Stimulated activated CD8-positive, alpha-beta memory T cell treated with anti-CD3 and anti-CD28 coated beads, Interleukin-15, amount 100 ng/mL, for 4 hours (primary cell): ENCODE results near the gene CUTA.
A peak's percentile ranks its signal among the peaks of the same experiment; 100 is the strongest.

Experiments
- DNase-seq, 2 donors: peaks; one replicate each; pipeline ENCODE4 v3.0.0-alpha.2; 2020; ENCODE audit warnings: low read depth in 2 of 2

The CUTA gene

DNA sequence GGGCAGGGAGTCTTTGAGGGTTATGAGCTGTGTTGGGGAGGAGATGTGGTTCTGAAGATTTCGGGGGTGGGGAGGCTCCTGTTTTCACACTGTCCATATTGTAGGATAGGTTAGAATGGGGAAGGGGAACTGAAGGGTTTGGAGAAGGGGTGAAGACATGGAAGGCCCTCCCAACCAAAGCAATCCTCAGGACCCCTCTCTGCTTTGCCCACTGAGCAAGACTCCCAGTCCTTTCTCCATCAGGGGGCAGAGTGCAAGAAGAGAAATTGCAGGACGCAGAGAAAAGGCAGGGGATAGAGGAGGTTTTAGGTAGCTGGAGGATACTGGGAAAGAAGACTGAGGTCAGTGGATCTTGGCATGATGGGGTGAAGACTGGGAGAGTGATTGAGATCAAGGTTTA is 5.9 kb upstream of the CUTA start:
- no peak for DNase-seq

- no peak for DNase-seq
Measured at GRCh38 chr6:33421344-33421643, 3.4 kb upstream of the CUTA start.

DNA sequence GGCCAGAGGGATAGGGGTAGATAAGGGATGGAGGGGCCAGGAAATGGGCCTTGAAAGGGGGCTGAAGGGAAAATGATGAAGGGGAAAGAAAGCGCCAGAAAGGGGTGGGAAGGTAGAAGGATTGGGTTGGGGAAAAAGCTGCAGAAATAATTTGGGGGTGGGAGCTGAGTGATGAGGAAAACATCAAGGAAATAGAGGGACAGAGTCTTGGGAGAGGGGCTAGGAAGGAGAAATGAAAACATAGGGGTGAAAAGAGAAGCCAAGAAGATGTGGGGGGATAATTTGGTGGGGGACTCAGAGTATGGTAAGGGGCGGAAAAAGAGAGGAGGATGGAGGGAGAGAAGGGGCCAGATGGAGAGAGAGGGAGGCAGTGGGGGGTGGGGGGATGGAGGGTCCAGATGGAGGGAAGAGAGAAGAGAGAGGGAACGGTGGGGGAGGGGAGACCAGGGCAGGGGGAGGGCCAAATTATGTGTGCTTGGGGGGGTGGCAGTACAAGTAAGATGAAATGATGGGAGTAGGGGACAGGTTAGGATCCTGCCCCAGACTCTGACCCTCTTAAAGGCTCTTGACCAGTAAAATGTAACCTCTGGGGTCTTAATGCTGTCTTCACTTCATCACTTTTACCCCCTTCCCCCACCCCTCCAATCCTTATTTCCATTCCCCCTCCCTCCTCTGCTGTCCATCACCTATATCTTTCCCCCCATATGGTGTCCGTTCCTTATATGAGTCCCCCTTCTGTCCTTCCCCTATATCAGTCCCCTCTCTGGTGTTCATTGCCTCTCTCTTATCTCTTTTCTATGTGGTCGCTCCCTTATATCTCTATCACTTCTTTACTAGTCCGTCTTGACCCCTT is 2.8 kb upstream of the CUTA start:
- DNase-seq, result no peak

GRCh38 chr6:33419580-33420490 is 1.9 kb upstream of the CUTA start, which contains the start of gene SYNGAP1:
TSS of gene SYNGAP1 (plus strand) at chr6:33420065. CDS start at chr6:33420265, 200 bp downstream.
- DNase-seq, result no peak

DNA sequence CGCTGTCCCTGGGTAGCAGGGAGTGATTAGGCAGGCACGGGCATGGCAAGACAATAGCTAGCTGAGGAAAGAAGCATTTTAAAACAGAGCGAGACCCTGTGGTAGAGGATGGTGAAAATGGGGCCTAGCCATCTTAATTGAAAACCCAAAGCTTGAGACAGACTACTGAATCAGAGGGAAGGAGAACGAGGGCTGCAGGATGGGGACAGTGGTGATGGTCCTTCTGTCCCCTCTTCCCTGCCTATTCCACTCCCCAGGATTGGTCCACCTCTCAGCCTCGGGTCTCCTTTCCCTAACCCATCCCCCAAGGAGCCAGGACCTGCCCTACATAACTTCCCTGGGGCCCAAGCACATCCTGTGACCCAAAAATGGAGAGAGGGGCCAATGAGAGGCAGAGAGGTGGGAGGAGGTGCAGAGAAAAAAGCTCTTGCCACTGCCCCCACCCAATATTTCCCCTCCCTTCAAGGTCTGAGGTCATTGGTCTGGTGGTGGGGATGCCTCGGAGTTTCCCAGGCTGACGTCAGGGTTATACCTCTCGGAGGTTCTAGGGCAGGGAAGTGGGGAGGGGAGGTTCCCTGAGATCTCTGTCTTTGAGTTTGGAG is 884 bp upstream of the CUTA start:
- no peak for DNase-seq

DNA sequence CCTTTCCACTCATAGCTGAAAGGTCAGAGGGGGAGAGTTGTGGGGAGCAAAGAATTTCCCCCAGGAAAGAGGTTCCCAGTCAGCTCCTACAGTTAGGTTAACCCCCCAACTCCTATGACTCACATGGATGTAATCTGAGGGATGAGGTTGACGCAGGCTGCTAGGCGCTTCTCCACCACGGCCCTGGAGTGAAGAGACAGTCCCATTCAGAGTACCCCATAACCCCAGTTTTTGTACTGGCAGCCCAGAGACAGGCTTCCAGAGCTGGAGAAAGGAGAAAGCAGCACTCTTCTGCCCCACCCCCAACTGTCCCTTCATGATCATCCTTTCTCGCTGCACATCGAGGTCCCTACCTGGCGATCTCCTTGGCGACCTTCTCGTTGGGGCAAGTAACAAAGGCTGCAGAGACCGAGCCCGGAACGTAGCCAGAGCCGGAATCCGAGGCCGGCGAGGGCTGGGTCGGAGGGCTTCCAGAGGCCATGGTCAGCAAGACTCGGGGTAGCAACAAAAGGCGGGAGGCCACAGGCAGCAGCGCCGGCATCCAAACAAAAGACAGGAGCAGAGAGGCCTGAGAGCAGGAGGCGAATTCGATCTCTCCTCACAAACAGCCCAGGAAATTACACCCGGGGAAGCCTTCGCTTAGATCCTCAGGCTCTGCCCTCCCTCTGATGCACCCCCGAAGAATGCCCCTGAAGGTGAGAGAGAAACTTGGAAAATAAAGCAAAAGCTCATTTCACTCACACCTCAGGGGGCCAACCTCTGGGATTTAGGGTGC is 592 bp downstream of the CUTA start:
- no peak for DNase-seq

DNA sequence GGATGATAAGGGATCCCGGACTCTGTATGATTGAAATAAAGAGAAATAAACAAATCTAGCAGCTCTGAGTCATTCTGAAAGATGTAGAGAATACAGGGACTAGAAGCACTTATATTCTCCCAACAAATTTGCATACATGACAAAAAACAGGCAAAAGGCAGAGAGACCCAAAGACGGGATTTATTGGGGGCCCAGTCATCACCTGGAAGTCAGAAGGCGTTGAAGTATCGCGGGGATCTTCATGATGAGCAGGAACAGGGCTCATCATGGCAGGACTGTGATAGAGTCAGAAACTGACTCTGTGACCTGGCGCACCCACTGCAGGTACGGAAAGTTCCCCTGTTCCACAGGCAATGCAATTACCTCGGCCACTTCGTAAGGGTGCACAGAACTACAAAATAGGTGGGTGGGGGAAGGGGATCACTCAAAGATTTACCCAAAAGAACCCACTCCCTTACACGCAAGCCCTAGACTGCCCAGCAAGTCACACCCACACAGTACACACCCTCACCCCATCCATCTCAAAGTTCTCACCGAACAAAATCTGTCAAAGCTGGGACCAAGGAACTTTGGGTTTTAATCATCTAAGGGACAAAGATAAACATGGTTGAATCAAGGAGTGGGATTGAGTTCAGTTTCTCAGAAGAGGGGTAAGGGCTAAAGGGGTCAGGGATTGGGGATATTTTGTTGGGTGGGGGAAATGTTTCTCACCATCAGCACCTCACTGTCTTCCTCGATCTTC is 1.4 kb downstream of the CUTA start:
- no peak for DNase-seq

GRCh38 chr6:33415831-33416230 is 2.1 kb downstream of the CUTA start:
- no peak for DNase-seq

- no peak for DNase-seq
Measured at GRCh38 chr6:33414592-33415271, 3.2 kb downstream of the CUTA start.

DNA sequence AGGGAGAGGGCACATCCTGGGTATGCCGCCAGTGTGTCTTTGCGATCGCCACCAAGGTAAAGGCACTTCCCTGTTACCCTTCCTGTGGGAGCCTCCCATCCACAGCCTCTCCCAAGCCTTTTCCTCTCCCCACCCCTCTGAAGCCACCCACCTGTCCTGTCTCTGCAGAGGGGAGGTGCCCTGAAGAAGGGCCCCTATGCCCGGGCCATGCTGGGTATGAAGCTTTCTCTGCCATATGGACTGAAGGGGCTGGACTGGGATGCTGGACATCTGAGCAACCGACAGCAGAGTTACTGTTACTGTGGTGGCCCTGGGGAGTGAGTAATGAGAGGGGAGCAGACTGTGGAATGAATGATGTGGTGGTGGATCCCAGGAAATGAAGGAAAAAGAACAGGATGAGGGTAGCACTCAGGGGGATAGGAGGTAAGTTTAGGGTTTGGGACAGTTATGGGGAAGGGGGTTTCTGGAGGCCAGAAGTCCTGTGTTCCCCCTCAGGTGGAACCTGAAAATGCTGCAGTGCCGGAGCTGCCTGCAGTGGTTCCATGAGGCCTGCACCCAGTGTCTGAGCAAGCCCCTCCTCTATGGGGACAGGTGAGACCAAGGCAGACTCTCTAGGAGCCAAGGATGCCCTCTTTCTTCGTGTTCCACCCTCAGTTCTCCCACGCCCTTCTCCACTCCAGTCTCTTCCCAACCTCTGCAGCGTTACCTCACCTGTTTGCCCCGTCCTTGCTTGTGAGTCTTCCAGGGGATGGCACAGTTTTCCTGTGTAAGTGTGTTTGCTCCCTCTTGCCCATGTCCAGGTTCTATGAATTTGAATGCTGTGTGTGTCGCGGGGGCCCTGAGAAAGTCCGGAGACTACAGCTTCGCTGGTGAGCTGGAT is 4.4 kb downstream of the CUTA start:
- DNase-seq, result no peak

DNA sequence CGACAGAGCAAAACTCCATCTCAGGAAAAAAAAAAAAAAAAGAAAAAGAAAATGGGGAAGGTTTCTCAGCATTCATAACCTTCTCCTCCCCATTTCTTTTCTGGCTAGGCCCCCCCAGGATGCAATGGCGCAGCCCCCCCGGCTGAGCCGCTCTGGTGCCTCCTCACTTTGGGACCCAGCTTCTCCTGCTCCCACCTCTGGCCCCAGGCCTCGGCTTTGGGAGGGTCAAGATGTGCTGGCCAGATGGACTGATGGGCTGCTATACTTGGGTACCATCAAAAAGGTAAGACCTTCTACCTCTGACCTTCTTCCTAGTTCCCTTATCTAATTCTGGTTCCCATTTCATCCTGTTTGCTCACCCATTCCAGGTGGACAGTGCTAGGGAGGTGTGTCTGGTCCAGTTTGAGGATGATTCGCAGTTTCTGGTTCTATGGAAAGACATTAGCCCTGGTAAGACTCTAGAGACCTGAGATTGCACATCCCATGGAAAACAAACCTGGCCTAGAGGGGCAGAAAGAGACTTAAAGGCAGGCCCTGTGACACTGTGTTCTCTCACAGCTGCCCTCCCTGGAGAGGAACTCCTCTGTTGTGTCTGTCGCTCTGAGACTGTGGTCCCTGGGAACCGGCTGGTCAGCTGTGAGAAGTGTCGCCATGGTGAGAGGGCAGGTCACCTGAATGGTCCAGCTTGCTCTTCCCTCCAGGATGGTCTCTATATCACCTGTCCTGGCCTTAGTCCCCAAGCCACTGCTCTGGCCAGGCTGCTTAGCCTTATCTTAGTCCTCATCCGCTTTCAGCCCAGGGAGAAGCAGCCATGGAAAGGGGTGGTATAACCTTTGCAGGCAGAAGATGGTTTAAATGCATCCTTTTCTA is 5.5 kb downstream of the CUTA start:
- no peak for DNase-seq

GRCh38 chr6:33411632-33412005 is 6.3 kb downstream of the CUTA start:
- no peak for DNase-seq

- DNase-seq, result peak in 1 of 2 donors; percentile 68
Measured at GRCh38 chr6:33410711-33411631, 6.9 kb downstream of the CUTA start, which contains the start of gene PHF1. TSS of gene PHF1 (plus strand) at chr6:33411014. CDS start at chr6:33412264, 1,250 bp downstream.

DNA sequence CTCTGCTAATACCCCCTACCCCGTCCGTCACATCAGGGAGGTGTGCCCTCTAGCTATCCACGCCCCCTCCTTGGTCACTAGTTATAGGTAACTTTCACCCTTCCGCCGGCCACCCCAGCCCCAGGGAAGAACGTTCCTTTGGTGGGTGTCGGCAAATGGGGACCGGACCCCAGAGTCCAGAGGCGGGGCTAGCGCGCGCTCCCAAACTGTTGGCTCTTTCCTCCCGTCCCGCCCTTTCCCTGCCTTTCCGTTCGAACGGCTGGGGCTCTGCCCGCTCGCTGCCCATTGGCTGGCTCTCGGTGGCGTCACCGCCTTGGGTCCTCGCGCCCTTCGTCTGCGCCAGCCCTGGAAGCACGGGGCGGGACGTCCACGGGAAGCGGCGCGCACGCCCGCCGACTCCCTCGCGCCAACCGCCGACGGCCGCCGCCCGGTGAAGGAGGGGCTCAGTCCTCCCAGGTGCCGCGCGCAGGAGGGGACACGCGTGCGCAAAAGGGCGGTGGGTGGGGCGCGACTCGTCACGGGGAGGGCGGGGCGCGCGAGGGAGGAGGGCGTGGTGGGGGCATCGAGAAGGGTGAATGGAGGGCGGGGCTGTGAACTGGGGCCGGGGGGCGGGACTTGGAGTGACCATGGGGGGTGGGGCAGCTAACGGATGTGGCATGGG is 7.7 kb downstream of the CUTA start:
- peak; percentile 93 to 97 for DNase-seq

DNA sequence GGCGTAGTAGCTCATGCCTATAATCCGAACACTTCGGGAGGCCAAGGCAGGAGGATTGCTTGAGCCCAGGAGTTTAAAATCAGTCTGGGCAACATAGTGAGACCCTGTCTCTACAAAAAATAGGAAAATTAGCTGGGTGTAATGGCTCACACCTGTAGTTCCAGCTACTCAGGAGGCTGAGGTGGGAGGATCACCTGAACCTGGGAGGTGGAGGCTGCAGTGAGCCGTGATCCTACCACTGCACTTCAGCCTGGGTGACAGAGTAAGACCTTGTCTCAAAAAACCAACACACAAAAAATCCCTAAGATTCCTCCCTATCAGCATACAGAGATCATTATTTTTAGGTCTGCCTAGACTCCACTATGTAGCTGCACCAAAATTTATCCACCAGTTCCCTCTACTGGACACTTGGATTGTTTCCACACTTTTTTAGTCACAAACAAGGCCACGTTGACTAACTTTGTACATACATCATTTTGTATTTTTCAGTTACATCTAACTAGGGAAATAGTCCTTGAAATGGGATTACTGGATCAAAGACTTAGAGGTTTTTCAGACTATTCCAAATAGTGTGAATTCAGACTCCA is 10.7 kb downstream of the CUTA start:
- DNase-seq, result no peak

DNA sequence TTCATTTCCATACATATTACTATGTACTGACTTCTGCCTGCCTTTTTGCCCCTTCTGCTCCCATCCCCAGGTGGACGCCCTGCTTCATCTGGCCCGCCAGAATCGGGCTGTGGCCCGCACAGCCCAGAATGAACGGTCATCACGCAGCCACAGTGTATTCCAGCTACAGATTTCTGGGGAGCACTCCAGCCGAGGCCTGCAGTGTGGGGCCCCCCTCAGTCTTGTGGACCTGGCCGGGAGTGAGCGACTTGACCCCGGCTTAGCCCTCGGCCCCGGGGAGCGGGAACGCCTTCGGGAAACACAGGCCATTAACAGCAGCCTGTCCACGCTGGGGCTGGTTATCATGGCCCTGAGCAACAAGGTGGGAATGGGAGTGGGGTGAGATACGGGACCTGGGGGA is 11.8 kb downstream of the CUTA start:
- no peak for DNase-seq
